Measurements from ENCODE around the gene CHAD. TPM values are rescaled to one million over a fixed set of nuclear protein-coding genes. Genes with fewer than 3 reads are reported as not detected.

Gene CHAD
- total RNA-seq, 2 donors from 2014 or later, result 8.8 to 13.2 TPM

DNA sequence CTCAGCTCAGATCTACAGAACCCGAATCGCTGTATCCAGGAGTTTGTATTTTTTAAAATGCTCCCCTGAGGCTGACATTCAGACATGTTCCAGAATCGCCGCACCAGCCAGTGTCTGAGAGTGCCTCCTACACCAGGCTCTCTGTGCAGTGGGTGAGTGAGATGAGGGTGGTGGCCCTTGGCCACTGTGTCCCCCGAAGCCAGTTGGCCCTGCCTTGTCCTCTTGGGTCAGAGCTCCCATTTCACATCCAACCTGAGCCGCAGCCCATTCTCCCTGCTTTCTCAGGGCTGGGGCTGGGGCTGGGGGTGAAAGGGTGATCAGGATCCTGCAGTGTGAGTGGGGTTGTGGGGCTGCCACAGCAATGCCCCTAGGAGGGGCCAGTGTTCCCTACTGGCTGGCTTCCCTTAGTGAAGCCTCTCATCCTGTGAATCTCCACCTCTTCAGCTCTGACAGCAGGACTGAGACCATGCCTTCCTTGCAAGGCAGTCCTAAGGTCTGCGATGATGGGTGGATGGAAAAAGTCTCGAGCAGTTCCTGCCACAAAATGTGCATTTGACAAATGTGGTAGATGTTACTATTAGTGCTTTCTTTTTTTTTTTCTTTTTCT lies 26.6 kb upstream of the CHAD start:
- DNase-seq, result no peak
- Histone ChIP-seq H3K36me3 (replicated peaks in 1 of 2; ENCODE audit: insufficient read depth in 1 of 2, low read depth in 2 of 2) (no peaks in the 10 kb centered on the region), H3K4me1 (no peaks in the 10 kb centered on the region), H3K9me3 (no peaks in the 10 kb centered on the region), H3K27ac (no peak overlapping the region), H3K27me3 (no peaks in the 10 kb centered on the region), H3K4me3 (no peak overlapping the region)
- 74 to 80% methylated on average over 7 to 8 of the region's 8 CpGs for WGBS, 2 donors
- intact Hi-C loops (cut with DNase I), result no loop called here
- no peak for ATAC-seq
- TF ChIP-seq POLR2A (IDR thresholded peaks at IDR 0.05) (no peak), CTCF (IDR thresholded peaks at IDR 0.05) (no peak)

DNA sequence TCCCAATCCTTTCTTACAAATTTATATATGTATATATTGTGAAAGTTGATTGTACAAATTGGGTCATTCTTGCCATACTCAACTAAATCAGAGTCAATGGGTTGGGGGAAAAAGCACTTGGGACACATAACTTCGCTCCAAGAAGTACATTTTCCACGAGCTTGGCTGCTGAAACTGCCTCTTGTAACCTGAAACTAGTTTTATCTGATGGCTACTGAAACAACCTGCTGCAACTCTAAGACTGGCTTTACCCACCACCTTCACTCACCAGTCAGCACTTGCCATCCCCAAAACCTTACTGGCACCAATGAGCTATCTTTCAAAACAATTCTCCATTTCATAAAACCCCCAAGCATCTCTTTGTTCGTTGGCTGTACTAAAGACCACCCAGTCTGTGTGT lies 25.1 kb upstream of the CHAD start:
- 37 to 46% methylated on average over 3 of the region's 3 CpGs for WGBS, 2 donors
- no peaks in the 10 kb centered on the region for H3K4me1 ChIP-seq
- H3K4me3 ChIP-seq, result no peak overlapping the region
- no peak overlapping the region for H3K27ac ChIP-seq
- no peaks in the 10 kb centered on the region for H3K9me3 ChIP-seq
- no peaks in the 10 kb centered on the region for H3K27me3 ChIP-seq
- ATAC-seq, result no peak
- no peak for TF ChIP-seq CTCF (IDR thresholded peaks at IDR 0.05)
- TF ChIP-seq POLR2A (IDR thresholded peaks at IDR 0.05), result no peak
- intact Hi-C loops (cut with DNase I), result no loop called here
- DNase-seq, result no peak
- H3K36me3 ChIP-seq (replicated peaks in 1 of 2; ENCODE audit: insufficient read depth in 1 of 2, low read depth in 2 of 2), result no peaks in the 10 kb centered on the region

- intact Hi-C loops (cut with DNase I), result no loop called here
- 85 to 86% methylated on average over 8 of the region's 8 CpGs for WGBS, 2 donors
- no peak for ATAC-seq
- no peak for DNase-seq
- H3K27me3 ChIP-seq, result no peaks in the 10 kb centered on the region
- H3K36me3 ChIP-seq (replicated peaks in 1 of 2; ENCODE audit: insufficient read depth in 1 of 2, low read depth in 2 of 2), result no peaks in the 10 kb centered on the region
- no peaks in the 10 kb centered on the region for H3K4me1 ChIP-seq
- no peak overlapping the region for H3K4me3 ChIP-seq
- TF ChIP-seq POLR2A (IDR thresholded peaks at IDR 0.05) (no peak), CTCF (IDR thresholded peaks at IDR 0.05) (no peak)
- H3K27ac ChIP-seq, result no peak overlapping the region
- no peaks in the 10 kb centered on the region for H3K9me3 ChIP-seq
Observed at GRCh38 chr17:50492214-50492613, 23.5 kb upstream of the CHAD start.

DNA sequence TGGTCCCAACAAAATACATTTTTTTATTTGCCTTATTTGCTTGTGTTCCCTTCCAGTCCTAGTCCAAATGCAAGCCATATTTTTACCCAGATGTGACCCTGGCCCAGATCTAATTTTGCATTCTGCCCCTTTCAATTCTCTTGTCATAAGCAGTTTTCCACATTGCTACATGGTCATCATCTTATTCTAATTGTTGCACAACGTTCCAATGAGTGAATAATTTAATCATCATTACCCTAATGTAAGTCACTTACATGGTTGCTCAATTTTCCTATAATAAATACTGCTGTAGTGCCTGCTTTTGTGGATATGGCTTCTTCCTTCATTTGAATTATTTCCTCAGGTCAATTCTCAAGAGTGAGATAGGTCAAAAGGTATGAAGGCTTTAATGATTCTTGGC lies 22.8 kb upstream of the CHAD start:
- Histone ChIP-seq H3K9me3 (no peaks in the 10 kb centered on the region), H3K36me3 (replicated peaks in 1 of 2; ENCODE audit: insufficient read depth in 1 of 2, low read depth in 2 of 2) (no peaks in the 10 kb centered on the region), H3K27me3 (no peaks in the 10 kb centered on the region), H3K4me3 (no peak overlapping the region), H3K27ac (no peak overlapping the region), H3K4me1 (no peaks in the 10 kb centered on the region)
- 55 to 57% methylated on average over 1 of the region's 1 CpG for WGBS, 2 donors
- TF ChIP-seq CTCF (IDR thresholded peaks at IDR 0.05) (no peak), POLR2A (IDR thresholded peaks at IDR 0.05) (no peak)
- no peak for DNase-seq
- intact Hi-C loops (cut with DNase I), result no loop called here
- no peak for ATAC-seq

DNA sequence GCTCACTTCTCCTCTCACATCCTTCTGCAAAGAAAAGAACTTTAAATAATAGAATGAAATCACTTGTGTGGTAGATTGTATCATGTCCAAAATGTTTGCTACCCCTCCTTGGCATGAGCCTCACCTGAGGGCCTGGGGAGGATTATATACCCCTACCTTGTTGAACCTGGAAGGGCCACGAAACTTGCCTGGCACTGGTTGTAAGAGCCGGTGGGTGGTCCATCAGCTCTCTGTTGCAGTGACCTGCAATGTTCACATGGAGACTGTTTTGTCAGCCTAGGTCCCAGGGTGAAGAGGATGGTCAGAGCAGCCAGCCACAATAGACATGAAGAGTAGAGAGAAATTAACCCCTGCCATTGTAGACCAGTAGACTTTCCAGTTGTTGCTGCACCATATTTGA lies 20.2 kb upstream of the CHAD start:
- no peaks in the 10 kb centered on the region for H3K9me3 ChIP-seq
- ATAC-seq (no peak), DNase-seq (no peak)
- H3K4me3 ChIP-seq, result no peak overlapping the region
- H3K4me1 ChIP-seq, result no peaks in the 10 kb centered on the region
- H3K27me3 ChIP-seq, result no peaks in the 10 kb centered on the region
- H3K27ac ChIP-seq, result no peak overlapping the region
- H3K36me3 ChIP-seq (replicated peaks in 1 of 2; ENCODE audit: insufficient read depth in 1 of 2, low read depth in 2 of 2), result peaks cover 2% of the 10 kb centered on the region in 2 donors
- 95 to 100% methylated on average over 2 of the region's 2 CpGs for WGBS, 2 donors
- intact Hi-C loops (cut with DNase I), result loop anchor here (10.0 kb wide), 2 partner anchors 126 to 206 kb away; no protein-coding TSS in a partner anchor
- TF ChIP-seq POLR2A (IDR thresholded peaks at IDR 0.05) (no peak), CTCF (IDR thresholded peaks at IDR 0.05) (no peak)

Measured in body of pancreas (tissue), 4 donors.